GM12875 (cell line): ENCODE data around the gene NUDT1.

Experiments used
- H3K4me3 ChIP-seq: one replicate; pipeline ENCODE4 v1.5.1; 2011; ENCODE audit warnings: low read depth, low read length, control low read depth
- TF ChIP-seq, protein P1 (sequence below): IDR thresholded peaks from 2 replicates; pipeline ENCODE4 v1.5.1; 2011; ENCODE audit warnings: low read depth, mild to moderate bottlenecking, control low read depth, inconsistent platforms, low read length, moderate library complexity, borderline replicate concordance; ENCODE audit not compliant: insufficient read depth

Gene NUDT1

DNA sequence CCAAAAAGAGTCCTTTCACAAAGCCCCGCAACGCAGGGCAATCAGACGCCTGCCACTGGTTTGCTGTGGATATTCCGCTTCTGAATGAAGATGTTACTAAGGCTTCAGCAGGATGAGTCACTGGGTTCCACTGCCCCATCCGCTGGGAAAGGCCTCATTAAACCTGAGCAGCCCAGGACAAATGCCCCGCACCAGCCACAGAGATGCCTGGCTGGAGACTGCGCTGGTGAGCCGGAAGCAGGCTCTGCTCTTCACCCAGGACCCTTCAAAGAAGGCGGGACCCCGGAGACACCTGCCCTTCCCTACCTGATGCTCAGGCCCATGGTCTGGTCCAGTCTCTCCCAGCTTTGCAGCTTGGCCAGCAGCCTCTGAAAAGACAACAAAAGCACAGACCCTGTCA, 29.1 kb upstream of the NUDT1 start:
- TF ChIP-seq, protein P1, sequence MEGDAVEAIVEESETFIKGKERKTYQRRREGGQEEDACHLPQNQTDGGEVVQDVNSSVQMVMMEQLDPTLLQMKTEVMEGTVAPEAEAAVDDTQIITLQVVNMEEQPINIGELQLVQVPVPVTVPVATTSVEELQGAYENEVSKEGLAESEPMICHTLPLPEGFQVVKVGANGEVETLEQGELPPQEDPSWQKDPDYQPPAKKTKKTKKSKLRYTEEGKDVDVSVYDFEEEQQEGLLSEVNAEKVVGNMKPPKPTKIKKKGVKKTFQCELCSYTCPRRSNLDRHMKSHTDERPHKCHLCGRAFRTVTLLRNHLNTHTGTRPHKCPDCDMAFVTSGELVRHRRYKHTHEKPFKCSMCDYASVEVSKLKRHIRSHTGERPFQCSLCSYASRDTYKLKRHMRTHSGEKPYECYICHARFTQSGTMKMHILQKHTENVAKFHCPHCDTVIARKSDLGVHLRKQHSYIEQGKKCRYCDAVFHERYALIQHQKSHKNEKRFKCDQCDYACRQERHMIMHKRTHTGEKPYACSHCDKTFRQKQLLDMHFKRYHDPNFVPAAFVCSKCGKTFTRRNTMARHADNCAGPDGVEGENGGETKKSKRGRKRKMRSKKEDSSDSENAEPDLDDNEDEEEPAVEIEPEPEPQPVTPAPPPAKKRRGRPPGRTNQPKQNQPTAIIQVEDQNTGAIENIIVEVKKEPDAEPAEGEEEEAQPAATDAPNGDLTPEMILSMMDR = no peak

DNA sequence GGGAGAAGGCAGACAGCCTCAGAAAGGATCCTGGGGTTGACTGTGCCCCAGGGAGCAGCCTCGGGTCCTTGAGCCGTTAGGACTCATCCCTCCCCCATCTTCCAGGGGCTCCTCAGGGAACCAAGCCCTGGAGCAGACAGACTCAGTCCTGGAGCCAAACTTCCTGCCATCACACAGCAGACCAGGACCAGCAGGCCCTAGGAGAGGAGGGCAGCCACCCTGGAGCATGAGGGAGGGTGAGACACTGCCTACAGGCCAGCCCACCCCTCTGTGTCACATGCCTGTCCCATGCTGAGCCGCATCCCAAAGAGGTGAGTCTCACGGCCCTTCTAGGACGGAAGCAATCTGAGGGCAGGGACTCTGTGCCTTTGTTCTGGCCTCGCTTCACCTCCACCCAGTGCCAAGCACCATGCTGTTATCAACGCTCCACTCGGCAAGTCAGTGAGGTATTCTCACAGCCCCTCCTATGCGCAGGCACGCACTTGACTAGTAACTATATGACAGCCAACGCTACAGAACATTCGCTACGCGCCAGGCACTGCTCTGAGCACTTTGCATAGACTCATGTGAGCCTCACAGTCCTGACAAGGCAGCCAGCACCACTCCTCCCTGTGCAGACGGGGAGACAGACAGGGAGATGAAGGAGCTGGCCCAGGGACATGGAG, 28.3 kb upstream of the NUDT1 start:
- TF ChIP-seq, protein P1 = no peak
- H3K4me3 ChIP-seq = no peak overlapping the region

More for the DNA sequence above, 29.1 kb upstream of the NUDT1 start:
- H3K4me3 ChIP-seq = no peak overlapping the region

DNA sequence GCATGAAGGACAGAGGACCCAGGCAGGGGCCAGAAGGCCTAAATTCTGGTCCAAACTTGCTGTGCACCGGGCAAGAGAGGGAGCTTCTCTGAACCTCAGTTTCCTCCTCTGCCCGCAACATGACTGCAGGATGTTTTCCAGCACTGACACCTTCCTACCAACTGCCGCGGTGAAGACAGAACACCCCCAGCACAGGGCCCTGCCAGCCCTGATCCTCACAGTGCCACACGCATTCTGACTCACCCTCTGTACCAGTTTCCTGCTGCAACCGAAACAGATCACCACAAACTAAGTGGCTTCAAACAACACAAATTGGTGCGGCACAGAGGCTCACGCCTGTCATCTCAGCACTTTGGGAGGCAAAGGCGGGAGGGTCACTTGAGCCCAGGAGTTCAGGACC, 27.4 kb upstream of the NUDT1 start:
- H3K4me3 ChIP-seq = no peak overlapping the region
- TF ChIP-seq, protein P1 = no peak

DNA sequence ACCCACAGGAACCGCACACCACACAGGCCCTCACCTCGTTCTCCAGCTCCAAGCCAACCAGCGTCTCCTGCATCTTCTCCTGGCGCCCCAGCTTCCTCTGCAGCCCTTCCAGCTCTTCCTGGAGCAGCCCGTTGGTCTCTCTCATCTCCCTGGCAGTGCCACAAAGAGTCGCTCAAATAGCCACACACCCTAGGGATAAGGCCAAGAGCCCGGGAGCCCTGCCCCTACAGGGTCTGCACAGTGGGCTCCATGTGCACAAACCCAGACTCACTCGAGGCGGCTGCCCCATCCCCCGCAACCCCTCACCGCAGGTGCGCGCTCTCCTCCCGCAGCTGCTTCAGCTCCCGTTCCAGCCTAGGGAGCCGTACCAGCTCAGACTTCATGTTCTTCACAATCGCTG, 26.2 kb upstream of the NUDT1 start:
- TF ChIP-seq, protein P1 = no peak
- no peak overlapping the region for H3K4me3 ChIP-seq

DNA sequence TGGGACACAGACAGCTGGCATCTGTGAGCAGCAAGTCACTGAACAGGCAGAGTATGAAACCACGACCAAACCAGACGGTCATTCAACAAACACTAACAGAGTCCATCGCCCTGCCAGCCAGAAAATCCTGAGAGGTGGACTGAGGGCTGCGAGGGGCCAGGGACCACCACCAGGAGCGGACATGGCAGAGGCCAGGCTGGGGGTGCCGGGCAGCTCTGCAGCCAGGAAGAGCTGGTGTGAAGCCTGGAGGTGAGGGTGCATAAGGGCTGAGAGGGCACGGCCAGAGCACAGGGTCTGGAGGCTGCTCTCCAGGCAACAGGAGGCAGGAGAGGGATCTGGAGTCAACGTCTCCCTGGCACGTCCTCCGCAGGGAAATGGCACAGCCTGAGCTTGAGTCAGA, 24.8 kb upstream of the NUDT1 start:
- H3K4me3 ChIP-seq = no peak overlapping the region

DNA sequence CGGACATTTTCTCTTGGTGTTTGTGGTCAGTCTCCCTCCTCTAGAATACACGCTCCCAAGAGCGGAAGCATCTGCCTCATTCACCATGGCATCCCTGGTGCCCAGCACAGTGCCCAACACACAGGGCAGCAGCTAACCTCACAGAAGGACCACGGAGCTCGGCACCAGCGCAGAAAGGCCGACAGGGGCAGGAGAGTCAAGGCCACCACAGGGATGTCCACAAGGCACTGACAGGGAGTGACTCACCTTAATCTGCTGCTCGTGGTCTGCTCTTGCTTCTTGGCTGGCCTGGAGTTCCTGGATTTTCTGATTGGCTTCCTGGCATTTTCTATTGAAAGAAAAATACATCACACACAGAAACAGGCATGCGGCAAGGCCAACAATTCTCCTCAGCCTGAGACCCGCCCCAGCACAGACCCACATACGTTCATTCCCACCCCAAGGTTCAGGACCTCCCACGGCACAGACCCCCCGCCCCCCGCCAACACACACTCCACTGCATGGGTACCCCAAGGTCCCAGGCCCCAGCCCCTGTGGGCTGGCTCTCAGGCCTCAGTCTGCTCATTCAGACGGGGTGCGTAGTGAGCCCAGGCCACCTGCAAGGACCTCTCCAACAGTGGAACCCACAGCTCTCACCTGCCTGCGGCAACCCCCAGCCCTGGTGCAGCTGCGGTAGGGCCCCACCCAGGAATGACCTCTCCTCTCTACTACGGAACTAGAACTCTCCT, 24.1 kb upstream of the NUDT1 start:
- no peak overlapping the region for H3K4me3 ChIP-seq
- TF ChIP-seq, protein P1 = no peak

More for the DNA sequence above, 24.8 kb upstream of the NUDT1 start:
- TF ChIP-seq, protein P1 = no peak

DNA sequence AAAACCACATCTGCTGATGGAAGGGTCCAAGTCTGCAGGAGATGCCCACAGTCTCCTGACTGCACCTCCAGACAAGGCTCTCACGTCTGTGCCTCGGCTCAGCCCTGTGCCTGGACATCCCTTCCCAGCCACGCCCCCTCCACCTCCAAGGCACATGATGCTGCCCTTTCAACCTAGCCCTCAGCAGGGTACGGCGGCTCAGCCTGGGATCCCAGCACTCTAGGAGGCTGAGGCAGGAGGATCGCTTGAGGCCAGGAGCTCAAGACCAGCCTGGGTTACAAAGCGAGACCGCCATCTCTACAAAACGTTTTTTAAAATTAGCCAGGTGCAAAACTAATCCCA, 23.6 kb upstream of the NUDT1 start:
- TF ChIP-seq, protein P1 = no peak
- no peak overlapping the region for H3K4me3 ChIP-seq
